Uterus (tissue), 4 donors: Measurements from ENCODE around the gene HES4. TPM values are rescaled to one million over a fixed set of nuclear protein-coding genes. Genes with fewer than 3 reads are reported as not detected.

Experiments
- DNase-seq, 2 donors: peaks; one replicate each; pipeline ENCODE4 v3.0.0-alpha.2; 2019 to 2020
- H3K27ac ChIP-seq, 2 donors: fragments of 200-600 bp; sonication (generic); 1 replicate in 1 of 2; 2 replicates in 1 of 2; pipeline ENCODE4 v1.5.1; 2016 to 2018
- H3K27me3 ChIP-seq, 2 donors: fragments of 200-600 bp; sonication (generic); one replicate each; pipeline ENCODE4 v1.5.1; 2018 to 2019; ENCODE audit warnings: control low read depth in 1 of 2
- H3K36me3 ChIP-seq, 2 donors: fragments of 200-600 bp; sonication (generic); one replicate each; pipeline ENCODE4 v1.5.1; 2019; ENCODE audit warnings: control low read depth in 1 of 2
- H3K4me1 ChIP-seq, 2 donors: fragments of 200-600 bp; sonication (generic); one replicate each; pipeline ENCODE4 v1.5.1; 2018 to 2019; ENCODE audit warnings: control low read depth in 1 of 2
- H3K4me3 ChIP-seq, 2 donors: fragments of 200-600 bp; sonication (generic); 1 replicate in 1 of 2; 2 replicates in 1 of 2; pipeline ENCODE4 v1.5.1; 2018 to 2019; ENCODE audit warnings: mild to moderate bottlenecking in 1 of 2
- H3K9me3 ChIP-seq, 2 donors: fragments of 200-600 bp; sonication (generic); one replicate each; pipeline ENCODE4 v1.5.1; 2019; ENCODE audit warnings: control low read depth in 1 of 2
- CTCF ChIP-seq, 4 experiments: fragments of 200-600 bp in 2 of 4; fragments of 450-650 bp in 2 of 4; sonication (generic) in 2 of 4; IDR thresholded peaks; one replicate each; pipeline ENCODE4 v1.5.1; 2016 to 2019; ENCODE audit warnings: antibody characterized with exemption in 4 of 4, mild to moderate bottlenecking in 2 of 4, moderate library complexity in 1 of 4
- POLR2A ChIP-seq, 2 donors: fragments of 450-650 bp; IDR thresholded peaks; one replicate each; pipeline ENCODE4 v1.6.1; 2016; ENCODE audit warnings: antibody characterized with exemption in 2 of 2, mild to moderate bottlenecking in 1 of 2, moderate library complexity in 1 of 2
- intact Hi-C: fragments of 100-400 bp; cut with DNase I; formaldehyde crosslinking; loops from one replicate; pipeline ENCODE4 v1.15.1; 2023; ENCODE audit warnings: low total_unique reads
- total RNA-seq, 4 donors: library from RNA; depleted of rRNA in 3 of 4; stranded (reverse); fragments of >200 nt in 3 of 4; gene quantifications; one replicate each; pipeline versions ENCODE4 v1.1.0 to v1.2.4, GENCODE V29; 2014 to 2023
- donor health status: DM: yes; HTN: yes; CAD: no.

HES4 gene
- total RNA-seq, 4 donors from 2014 or later: 19.6 to 41.0 (median 36.3) TPM

- no peak for DNase-seq
- no peak overlapping the region for H3K27ac ChIP-seq
- H3K9me3 ChIP-seq: no peaks in the 10 kb centered on the region
Observed at GRCh38 chr1:974687-975328, 25.1 kb downstream of the HES4 start.

GRCh38 chr1:974293-974640 is 25.6 kb downstream of the HES4 start:
- Histone ChIP-seq H3K27ac (no peak overlapping the region), H3K4me1 (peaks cover 0 to 7% of the 10 kb centered on the region in 2 donors), H3K9me3 (no peaks in the 10 kb centered on the region), H3K27me3 (peaks cover 14 to 19% of the 10 kb centered on the region in 2 donors), H3K4me3 (no peak overlapping the region), H3K36me3 (no peaks in the 10 kb centered on the region)
- TF ChIP-seq CTCF (IDR thresholded peaks at IDR 0.05): no peak
- TF ChIP-seq POLR2A (IDR thresholded peaks at IDR 0.05): no peak
- no peak for DNase-seq
- intact Hi-C loops: loop anchor here (10.0 kb wide), 2 partner anchors 69 to 261 kb away; partner anchors contain the start of genes B3GALT6 and SDF4

More at GRCh38 chr1:974687-975328, 25.1 kb downstream of the HES4 start:
- TF ChIP-seq CTCF (IDR thresholded peaks at IDR 0.05) (no peak), POLR2A (IDR thresholded peaks at IDR 0.05) (no peak)
- Histone ChIP-seq H3K36me3 (no peaks in the 10 kb centered on the region), H3K4me3 (no peak overlapping the region), H3K27me3 (peaks cover 14 to 19% of the 10 kb centered on the region in 2 donors), H3K4me1 (peaks cover 0 to 7% of the 10 kb centered on the region in 2 donors)
- intact Hi-C loops: loop anchor here (10.0 kb wide), 2 partner anchors 70 to 260 kb away; partner anchors contain the start of genes B3GALT6 and SDF4

- TF ChIP-seq POLR2A (IDR thresholded peaks at IDR 0.05) (no peak), CTCF (IDR thresholded peaks at IDR 0.05) (no peak)
- Histone ChIP-seq H3K27ac (no peak overlapping the region), H3K4me1 (peaks cover 0 to 7% of the 10 kb centered on the region in 2 donors), H3K9me3 (no peaks in the 10 kb centered on the region), H3K4me3 (no peak overlapping the region), H3K27me3 (peaks cover 14 to 19% of the 10 kb centered on the region in 2 donors), H3K36me3 (no peaks in the 10 kb centered on the region)
- intact Hi-C loops: loop anchor here (10.0 kb wide), 2 partner anchors 69 to 261 kb away; partner anchors contain the start of genes B3GALT6 and SDF4
- no peak for DNase-seq
Observed at GRCh38 chr1:973459-974292, 26.2 kb downstream of the HES4 start.

- H3K27me3 ChIP-seq: peaks cover 14 to 19% of the 10 kb centered on the region in 2 donors
- no peak overlapping the region for H3K4me3 ChIP-seq
- peaks cover 0 to 7% of the 10 kb centered on the region in 2 donors for H3K4me1 ChIP-seq
- intact Hi-C loops: loop anchor here (10.0 kb wide), 2 partner anchors 68 to 262 kb away; partner anchors contain the start of genes B3GALT6 and SDF4
- no peak for DNase-seq
- H3K27ac ChIP-seq: no peak overlapping the region
- no peak for TF ChIP-seq POLR2A (IDR thresholded peaks at IDR 0.05)
- no peak for TF ChIP-seq CTCF (IDR thresholded peaks at IDR 0.05)
- H3K36me3 ChIP-seq: no peaks in the 10 kb centered on the region
- no peaks in the 10 kb centered on the region for H3K9me3 ChIP-seq
Observed at GRCh38 chr1:972726-973458, 27.0 kb downstream of the HES4 start.
